22Rv1 (cell line): ENCODE data around the gene FBN1.

Experiments used
- H3K27ac ChIP-seq: fragments of 450-650 bp; 2 replicates; pipeline ENCODE4 v1.5.1; 2017
- ZFX ChIP-seq: fragments of 450-650 bp; IDR thresholded peaks from 2 replicates; pipeline ENCODE4 v1.6.1; 2017; ENCODE audit warnings: antibody characterized with exemption, borderline replicate concordance
- TF ChIP-seq, protein P1 (sequence below): fragments of 450-650 bp; IDR thresholded peaks from 2 replicates; pipeline ENCODE4 v1.5.1; 2017; ENCODE audit warnings: mild to moderate bottlenecking

The FBN1 gene

DNA sequence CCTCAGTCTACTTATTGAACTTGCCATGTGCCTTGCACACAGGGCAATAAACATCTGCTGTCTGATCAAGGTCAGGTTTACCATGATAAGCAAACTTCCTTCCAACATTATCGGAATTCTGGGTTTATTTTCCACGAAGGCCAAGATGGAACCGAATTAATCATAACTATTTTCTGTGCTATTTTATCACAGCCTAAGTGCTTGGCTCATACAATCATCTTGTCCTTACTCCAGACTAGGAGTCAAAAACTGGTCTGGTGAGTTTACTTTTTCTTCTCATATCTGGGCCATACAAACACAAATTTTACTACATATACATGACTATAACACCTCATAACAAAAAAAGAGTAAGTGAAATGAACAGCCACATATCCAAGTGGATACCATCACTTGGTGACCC lies 2.3 kb downstream of the FBN1 start:
- TF ChIP-seq, protein P1, sequence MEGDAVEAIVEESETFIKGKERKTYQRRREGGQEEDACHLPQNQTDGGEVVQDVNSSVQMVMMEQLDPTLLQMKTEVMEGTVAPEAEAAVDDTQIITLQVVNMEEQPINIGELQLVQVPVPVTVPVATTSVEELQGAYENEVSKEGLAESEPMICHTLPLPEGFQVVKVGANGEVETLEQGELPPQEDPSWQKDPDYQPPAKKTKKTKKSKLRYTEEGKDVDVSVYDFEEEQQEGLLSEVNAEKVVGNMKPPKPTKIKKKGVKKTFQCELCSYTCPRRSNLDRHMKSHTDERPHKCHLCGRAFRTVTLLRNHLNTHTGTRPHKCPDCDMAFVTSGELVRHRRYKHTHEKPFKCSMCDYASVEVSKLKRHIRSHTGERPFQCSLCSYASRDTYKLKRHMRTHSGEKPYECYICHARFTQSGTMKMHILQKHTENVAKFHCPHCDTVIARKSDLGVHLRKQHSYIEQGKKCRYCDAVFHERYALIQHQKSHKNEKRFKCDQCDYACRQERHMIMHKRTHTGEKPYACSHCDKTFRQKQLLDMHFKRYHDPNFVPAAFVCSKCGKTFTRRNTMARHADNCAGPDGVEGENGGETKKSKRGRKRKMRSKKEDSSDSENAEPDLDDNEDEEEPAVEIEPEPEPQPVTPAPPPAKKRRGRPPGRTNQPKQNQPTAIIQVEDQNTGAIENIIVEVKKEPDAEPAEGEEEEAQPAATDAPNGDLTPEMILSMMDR, result no peak
- no peak for TF ChIP-seq ZFX
- no peak overlapping the region for H3K27ac ChIP-seq

DNA sequence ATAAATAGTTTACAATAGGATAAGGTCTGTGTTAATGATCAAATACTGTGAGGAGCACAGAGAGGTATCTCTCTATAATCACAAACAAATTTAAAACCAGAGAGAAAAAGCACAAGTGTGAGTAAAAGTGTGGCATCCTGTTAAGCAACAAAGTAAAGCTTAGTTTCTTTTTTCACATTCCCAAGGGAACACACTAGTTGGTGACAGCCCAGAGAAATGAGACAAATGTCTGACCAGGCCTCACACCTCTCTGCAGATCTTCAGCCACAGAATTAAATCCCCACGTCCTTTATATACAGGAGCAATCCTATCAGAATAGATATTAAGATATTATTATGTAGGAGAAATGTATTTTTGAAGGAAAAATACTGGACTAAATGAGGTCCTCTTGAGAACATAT lies 2.7 kb downstream of the FBN1 start:
- TF ChIP-seq, protein P1, result no peak
- no peak for TF ChIP-seq ZFX

DNA sequence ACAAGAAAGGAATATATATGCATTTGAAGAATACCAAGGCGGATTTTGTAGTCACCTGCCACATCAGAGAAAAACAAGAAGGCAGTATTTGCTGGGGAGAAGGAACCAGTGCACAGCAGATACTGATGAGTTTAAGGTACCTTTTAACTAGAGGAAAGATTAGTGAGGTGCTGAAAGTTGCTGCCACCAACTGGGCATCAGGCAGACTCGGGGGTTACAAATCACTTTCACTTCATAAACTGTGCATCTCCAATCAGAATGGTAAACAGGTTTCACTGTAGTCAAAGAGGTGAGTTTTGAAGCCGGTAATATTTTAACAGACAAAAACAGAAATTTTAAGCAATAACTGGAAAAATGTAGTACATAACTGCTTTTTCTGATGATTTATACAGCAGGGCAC lies 4.1 kb downstream of the FBN1 start:
- H3K27ac ChIP-seq, result no peak overlapping the region
- no peak for TF ChIP-seq ZFX
- TF ChIP-seq, protein P1, result no peak

More for the DNA sequence above, 2.7 kb downstream of the FBN1 start:
- H3K27ac ChIP-seq, result no peak overlapping the region

DNA sequence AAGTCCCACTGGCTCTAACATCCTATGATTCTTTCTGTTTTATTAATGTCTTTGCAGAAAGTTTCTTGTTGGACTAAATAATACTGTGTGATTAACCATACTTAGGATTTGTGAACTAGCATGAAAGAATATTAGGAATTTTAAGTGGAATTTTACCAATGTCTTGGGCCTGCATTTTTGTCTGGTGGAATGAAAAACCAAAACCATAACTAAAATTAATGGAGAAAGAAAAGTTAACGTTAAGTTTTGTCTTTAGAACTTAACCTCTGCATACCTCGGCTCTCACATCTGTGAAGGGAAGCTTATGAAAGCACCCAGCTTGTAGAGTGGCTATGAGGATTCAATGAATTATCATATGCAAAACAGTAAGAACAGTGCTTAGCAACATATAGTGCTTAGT lies 6.5 kb downstream of the FBN1 start:
- no peak for TF ChIP-seq ZFX
- TF ChIP-seq, protein P1, result no peak
- no peak overlapping the region for H3K27ac ChIP-seq

DNA sequence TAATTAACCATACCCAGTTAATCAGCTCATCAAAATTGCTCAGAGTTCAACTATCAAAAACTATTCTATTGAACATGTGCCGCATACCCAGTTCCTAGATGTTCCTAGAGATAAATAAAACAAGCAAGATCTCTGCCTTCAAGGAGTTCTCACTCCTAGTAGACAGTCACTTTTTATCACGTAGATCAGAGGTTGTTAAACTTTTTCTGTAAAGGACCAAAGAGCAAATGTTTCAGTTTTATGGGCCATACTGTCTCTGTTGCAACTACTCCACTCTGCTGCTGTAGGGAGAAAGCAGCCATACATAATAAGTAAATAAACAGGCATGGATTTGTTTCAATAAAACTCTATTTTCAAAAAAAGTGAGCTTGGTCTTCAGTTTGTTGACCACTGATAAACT lies 7.9 kb downstream of the FBN1 start:
- H3K27ac ChIP-seq, result peak overlapping the region; percentile 41

DNA sequence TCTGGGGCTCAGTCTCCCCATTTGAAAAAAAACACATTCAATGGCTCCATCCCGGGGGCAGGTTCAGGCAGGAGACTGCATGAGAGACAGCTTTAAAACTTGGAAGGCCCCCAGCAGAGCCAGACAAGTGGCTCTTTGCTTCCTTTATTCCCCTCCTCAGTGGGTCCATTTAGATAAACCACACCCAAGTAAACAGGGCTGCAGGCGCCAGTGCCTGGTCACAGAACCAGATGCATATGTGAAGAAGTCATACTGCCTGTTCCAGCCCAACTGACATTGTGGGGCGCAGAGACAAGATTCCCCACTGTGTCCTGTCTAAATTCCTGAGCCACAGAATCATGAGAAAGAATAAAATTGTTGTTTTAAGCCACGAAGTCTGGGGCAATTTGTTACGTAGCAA lies 9.0 kb downstream of the FBN1 start:
- no peak for TF ChIP-seq ZFX
- TF ChIP-seq, protein P1, result no peak

More for the DNA sequence above, 7.9 kb downstream of the FBN1 start:
- no peak for TF ChIP-seq ZFX
- TF ChIP-seq, protein P1, result no peak

DNA sequence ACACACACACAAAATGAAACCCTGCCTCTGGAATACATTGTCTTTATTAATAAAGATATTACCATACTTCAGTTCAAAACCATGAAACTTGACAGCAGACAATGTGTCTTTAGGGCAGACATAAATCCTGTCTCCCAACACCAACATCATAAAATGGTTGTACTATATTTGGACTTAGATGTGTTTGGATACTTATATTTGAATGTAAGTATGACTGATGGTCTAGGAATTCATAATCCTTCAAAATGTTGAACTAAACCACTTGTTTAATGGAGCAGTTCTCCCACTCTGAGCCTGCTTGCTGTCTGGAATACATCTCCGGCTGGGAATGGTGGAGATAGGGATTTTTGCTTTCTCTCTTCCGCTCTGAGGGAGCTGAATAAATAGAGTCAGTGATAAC lies 10.6 kb downstream of the FBN1 start:
- H3K27ac ChIP-seq, result no peak overlapping the region
- TF ChIP-seq ZFX, result no peak
- TF ChIP-seq, protein P1, result no peak

More for the DNA sequence above, 9.0 kb downstream of the FBN1 start:
- no peak overlapping the region for H3K27ac ChIP-seq
